ENCODE results near the gene CPNE6.
"Not testable (repeated sequence)": the region's sequence is repeated elsewhere in the genome, so short reads cannot be mapped to it uniquely, and the experiment has no call there.

DNA sequence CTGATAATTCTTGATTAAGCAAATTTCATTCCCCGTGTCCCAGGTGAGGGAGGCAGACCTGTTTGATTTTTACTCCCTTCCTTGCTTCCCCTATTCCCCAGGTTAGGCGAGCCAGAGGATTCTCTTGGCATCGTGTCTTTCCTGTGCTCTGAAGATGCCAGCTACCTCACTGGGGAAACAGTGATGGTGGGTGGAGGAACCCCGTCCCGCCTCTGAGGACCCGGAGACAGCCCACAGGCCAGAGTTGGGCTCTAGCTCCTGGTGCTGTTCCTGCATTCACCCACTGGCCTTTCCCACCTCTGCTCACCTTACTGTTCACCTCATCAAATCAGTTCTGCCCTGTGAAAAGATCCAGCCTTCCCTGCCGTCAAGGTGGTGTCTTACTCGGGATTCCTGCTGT is 20.6 kb upstream of the CPNE6 start:
- TF ChIP-seq, protein P1, sequence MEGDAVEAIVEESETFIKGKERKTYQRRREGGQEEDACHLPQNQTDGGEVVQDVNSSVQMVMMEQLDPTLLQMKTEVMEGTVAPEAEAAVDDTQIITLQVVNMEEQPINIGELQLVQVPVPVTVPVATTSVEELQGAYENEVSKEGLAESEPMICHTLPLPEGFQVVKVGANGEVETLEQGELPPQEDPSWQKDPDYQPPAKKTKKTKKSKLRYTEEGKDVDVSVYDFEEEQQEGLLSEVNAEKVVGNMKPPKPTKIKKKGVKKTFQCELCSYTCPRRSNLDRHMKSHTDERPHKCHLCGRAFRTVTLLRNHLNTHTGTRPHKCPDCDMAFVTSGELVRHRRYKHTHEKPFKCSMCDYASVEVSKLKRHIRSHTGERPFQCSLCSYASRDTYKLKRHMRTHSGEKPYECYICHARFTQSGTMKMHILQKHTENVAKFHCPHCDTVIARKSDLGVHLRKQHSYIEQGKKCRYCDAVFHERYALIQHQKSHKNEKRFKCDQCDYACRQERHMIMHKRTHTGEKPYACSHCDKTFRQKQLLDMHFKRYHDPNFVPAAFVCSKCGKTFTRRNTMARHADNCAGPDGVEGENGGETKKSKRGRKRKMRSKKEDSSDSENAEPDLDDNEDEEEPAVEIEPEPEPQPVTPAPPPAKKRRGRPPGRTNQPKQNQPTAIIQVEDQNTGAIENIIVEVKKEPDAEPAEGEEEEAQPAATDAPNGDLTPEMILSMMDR (IDR thresholded peaks at IDR 0.05) = not testable (repeated sequence)
- not testable (repeated sequence) for TF ChIP-seq ZFX (IDR thresholded peaks at IDR 0.05; ENCODE audit: borderline replicate concordance)
